Activated CD4-positive, alpha-beta T cell treated with anti-CD3 and anti-CD28 coated beads, Interleukin-2, amount 50 U/mL, for 16 hours (primary cell): ENCODE data around the gene LAPTM4A.
"Not testable (repeated sequence)": the region's sequence is repeated elsewhere in the genome, so short reads cannot be mapped to it uniquely, and the experiment has no call there.

ENCODE experiments used
- DNase-seq: peaks from one replicate; pipeline ENCODE4 v3.0.0-alpha.2; 2020

LAPTM4A gene

GRCh38 chr2:20051532-20052228, at the start of gene LAPTM4A:
LAPTM4A (minus strand) TSS chr2:20051628; CDS start chr2:20051520, 108 bp downstream.
- peak; percentile 99 for DNase-seq

DNA sequence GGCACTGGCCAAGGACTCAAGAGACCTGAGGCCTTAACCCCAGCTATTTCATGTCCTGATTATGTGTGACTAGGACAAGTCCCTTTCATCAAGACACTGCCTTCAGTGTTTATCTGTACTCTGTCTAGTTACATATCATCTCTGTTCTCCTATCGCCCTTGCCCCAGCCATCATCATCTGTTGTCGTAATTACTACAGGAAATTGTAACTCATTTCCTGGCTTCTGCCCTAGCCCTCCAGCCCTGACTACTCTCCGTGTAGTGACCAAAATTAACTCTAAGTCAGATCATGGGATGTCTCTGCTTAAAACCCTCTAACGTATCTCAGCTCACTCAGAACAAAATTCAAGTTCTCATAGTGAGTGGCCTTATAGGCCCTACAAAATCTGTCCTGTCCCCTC, 49.3 kb upstream of the LAPTM4A start:
- DNase-seq = no peak

- no peak for DNase-seq
These were observed 48.4 kb upstream of the LAPTM4A start for GRCh38 chr2:20099780-20100179.

DNA sequence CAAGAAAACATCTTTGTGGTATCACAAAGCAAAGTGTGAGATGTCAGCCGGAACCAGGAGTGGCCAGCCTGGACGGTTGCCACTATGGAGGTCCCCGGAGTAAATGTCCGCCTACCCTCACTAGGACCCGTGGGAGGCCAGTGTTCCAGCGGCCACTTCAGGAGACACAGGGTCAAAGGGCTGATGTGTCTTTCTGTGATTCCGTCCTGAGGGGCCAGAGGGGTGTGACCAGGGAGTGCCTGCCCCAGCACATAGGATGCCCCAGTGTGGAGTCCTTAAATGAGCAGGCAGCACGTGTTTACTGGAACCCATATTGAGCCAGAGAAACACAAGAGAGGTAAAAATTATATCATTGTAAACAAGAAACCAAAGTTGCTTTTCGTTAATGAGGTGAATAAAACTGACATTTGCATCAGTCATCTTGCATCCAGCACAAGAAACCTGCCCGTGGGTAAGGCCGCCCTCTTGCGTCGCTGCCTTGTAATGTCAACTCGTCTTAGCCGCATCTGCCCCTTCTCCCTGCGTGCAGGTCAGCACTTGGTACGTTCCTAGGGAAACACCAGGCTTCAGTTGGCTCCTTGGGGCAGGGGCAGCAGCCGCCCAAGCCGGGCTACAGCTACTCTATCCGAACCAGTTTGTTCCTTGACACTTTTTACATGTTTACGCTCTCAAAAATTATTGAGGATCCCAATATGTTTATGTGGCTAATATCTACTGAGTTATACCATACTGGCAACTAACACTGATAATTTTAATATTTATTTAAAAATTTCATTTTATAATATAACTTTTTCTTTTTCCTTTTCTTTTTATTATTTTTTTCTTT, 46.7 kb upstream of the LAPTM4A start:
- DNase-seq = peak; percentile 83

GRCh38 chr2:20095469-20095868, 44.0 kb upstream of the LAPTM4A start:
- no peak for DNase-seq

DNA sequence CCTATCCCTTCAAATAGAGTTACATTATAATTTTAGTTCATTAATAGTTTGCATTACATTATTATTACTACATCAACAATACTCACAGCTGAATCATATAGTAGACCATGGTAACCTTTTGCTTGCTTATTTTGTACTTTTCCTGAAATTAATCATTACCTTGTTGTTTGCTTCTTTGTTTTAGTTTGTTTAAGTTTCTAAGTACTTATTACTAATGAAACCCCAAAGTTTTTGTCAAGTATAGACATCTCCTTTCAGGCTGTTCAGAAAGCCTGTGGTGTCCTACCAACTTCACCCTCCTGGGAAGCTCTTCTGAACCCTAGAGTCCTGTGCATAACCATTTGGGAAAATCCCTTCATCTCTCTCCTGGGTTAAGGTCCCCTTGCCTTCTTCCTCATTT, 43.5 kb upstream of the LAPTM4A start:
- no peak for DNase-seq

DNA sequence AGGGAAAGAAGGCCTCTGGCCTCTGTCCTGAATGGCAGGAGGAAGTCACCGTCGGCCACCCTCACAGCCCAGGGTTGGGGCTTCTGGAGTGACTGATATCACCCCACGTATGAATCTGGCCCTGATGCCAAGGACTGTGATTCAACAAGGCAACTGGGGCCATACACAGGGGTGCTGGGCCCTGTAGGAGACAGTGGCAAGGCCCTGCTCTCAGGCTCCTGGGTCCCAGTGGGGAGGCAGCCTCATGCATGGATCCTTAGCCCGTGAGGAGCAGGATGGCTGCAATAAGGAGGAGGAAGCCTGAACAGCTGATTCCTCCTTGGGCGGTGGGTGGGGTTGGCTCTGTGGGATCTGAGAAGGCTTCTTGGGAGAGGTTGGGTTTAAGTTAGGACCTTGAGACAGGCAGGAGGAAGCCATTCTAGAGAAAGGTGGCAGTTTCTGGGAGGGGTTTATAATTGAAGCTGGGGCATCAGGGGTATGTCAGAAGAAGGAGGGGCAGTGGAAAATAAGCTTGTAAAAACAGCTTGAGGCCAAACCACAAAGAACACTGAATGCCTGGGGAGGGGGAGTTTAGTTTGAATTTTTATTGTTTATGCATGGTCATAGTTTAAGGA, 42.8 kb upstream of the LAPTM4A start:
- no peak for DNase-seq

DNA sequence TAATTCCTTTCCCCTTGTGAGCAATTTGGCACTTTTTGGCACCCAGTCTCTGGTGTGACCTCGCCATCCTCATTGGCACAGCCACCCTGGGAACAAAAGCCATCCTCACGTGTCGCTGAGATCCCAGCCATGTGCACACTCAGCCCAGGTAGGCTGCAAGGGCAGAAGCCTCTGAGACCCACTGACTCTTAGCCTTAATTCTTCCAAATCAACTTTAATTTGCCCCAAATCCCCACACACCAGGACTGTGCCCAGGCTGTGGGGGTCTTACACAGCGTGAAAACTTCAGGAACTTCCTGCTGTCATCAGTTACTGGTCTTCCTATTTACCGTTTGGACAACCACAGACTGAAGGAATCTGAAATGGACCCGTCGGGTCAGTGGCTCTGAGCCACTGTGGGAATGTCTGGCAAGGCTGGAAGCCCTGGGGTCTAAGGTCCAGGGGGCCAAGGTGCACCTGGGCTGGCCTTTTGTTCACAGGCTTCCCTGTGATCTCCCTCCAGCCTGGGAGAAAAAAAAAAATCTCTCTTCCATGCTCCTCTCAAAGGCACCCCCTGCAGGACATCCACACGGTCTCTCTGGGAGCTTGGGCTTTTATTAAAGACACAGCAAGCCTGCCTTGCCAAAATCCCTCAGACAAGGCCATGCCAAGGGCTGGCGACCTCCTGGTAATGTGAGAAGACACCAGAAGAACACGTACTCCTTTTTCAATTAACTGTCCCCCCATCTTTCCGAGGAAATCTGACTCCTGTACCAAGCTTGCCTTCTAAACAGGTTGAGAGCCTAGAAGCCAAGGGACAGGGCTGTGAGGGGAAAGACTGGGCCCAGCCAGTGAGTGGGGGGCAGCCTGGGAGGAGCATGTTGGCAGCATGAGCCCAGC, 42.1 kb upstream of the LAPTM4A start:
- no peak for DNase-seq

DNA sequence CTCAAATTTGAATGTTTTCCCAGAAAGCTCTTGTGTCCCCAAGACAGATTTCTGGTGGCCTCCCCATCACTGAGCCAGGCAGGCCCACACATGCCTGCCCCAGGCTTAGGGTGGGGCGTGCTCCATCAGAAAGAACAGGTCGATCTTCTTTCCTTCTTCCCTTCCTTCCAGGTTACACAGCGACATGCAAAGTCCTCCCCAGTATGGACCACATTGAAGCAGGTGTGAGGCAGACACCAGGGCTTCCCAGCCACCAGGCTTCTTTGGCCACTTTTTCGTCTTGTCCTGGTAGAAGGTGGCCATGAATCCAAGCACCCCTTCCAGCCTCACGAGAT, 41.4 kb upstream of the LAPTM4A start:
- no peak for DNase-seq

DNA sequence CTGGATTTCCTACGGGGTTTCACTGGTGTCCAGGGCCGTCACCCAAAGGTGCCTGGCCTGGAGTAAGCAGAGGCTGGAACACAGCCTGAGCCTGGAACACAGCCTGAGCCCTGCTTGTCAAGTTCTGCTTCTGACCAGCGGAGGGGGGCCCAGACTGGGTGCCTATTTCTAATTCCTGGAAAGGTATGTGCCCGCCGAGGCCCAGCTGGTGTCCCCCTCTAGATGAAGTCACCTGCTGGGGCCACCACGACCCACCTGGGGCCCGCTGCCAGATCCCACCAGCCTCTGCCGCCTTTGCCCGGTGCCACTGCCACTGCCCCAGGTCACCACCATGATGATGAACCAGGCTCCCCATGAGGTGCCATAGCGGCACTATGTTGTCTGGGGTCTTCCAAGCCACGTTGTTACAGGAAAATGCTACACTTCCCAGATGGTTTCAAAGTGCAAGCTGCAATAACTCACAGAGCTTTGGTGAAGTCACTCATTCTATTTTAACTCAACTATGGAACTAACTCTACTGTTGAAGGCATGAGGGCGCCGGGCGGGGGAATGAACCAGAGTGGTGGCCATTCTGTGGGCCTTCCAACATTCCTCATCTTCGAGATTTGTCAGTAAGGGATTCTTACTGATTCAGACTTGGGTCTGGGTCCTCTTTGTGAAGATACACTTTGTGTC, 40.9 kb upstream of the LAPTM4A start:
- no peak for DNase-seq

- no peak for DNase-seq
These were observed 40.0 kb upstream of the LAPTM4A start for GRCh38 chr2:20091305-20091991.

- DNase-seq = no peak
These were observed 38.5 kb upstream of the LAPTM4A start for GRCh38 chr2:20089715-20090464.

- DNase-seq = not testable (repeated sequence)
These were observed 34.5 kb upstream of the LAPTM4A start for GRCh38 chr2:20085909-20086308.

DNA sequence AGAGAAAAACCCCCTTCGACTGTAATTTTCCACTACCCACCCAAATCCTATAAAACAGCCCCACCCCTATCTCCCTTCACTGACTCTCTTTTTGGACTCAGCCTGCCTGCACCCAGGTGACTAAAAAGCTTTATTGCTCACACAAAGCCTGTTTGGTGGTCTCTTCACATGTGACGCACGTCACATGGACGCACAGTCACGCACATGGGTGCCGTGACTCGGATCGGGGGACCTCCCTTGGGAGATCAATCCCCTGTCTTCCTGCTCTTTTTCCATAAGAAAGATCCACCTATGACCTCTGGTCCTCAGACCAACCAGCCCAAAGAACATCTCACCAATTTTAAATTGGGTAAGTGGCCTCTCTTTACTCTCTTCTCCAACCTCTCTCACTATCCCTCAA, 31.4 kb upstream of the LAPTM4A start:
- not testable (repeated sequence) for DNase-seq

DNA sequence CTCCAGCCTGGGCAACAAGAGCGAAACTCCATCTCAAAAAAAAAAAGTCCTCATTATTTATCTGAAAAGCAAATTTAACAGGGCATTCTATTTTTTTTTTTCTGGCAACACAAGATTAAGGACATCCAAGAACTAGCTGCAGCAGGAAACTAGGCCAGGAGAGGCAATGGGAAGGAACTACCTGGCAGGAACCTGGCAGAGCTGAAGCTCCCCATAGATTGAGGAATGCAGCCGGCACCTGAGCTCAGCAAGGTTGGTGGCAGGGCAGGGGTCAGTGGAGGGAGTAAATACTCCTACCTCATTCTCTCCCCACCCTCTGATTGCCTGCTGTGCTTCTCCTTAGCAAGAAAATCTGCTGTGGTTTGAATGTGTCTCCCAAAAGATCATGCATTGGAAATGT, 30.4 kb upstream of the LAPTM4A start:
- no peak for DNase-seq

DNA sequence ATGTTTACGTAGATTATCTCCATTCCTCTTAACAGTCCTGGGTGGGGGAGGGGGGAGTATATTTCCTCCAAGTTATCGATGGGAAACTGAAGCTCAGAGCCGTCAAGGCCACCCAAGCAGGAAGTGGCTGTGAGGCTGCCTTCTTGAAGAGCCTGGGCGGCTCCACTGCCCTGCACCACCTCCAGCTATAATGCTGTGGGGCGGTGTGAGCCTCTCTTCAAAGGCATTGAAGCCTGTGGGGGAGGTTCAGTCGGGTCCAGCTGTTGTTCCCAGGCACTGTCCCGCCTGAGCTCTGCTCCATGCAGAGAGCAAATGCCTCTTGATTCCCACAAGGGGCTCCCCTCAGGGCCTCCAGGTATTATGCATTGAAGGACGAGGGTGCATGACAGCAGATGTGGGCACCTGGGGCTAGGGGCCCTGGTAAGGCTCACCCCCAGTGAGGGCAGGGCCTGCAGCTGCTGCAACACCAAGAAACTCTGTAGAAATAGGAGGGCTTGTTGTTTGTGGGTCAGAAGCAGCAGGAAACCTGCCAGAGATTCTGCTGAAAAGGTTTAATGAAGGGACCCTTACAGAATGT, 29.5 kb upstream of the LAPTM4A start:
- no peak for DNase-seq

DNA sequence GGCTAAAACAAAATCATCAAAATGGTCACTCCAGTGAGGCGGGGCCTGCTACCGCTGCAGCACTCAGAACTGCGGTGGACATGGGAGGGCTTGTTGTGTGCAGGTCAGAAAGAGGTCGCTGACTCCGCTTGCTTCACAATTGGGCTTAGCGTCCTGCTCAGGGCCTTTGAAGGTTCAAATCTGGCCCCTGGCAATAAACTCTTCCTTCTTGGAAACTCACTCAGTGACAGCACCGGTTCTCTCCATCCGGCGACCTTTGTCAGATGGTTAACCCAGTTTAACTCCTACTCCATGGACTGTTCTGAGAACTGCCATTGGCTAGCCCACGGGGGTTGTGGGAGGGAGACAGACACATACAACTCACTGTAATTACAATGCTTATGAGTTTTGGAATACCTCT, 29.0 kb upstream of the LAPTM4A start:
- DNase-seq = no peak

DNA sequence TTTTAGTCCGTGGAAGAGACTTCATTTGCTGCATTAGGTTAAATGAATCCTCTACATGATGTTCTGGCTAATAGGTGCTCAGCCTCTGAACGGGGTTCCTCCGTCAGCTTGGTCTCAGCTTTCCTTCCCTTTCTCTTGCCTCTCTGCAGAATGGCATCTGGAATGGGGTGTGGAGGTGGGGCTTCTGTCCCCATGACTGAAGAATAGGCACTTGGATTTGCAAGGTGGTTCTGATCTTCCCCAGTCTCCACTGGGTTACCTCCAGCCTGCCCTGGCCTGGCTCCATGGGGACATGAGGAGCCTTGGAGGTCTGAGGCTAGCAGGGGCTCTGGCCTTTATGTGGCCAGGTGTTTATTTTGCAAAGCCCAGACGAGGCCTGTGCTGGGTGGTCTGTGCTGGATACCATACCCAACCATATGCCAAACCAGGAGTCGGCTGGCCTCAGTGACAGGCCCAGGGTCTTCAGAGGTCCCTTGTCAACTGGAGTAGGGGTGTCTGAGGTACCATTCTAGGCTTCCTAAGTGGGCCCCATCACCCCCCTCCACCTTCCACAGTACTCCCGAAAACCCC, 28.2 kb upstream of the LAPTM4A start:
- no peak for DNase-seq

DNA sequence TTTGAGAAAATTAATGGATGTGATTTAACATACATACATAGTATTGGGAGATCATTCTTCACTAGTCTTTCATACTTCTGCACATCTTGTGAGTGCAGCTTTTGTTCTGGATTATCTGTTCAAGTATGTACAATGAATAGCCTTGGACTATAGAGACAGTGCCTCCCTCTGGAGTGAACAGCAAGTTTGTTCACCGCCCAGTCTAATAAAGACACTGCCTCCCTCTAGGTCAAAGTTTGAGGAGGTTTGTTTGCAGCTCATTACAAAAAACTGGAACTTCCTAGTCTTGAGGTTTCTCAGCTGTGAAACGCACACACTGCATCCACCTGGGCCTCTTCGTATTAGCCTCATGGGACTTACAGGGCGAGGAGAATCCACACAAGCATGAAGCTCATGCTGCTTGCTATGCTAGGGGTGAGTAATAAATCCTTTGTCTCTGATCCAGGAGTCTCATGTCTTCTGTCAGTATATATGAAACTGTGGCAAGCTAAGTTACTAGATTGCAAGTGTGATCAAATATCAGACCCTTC, 26.0 kb upstream of the LAPTM4A start:
- DNase-seq = no peak

- no peak for DNase-seq
These were observed 25.3 kb upstream of the LAPTM4A start for GRCh38 chr2:20076757-20077156.
